GM12892 (cell line): ENCODE measurements around the gene TNFRSF1B.

Source experiments
- POLR2A ChIP-seq: IDR thresholded peaks from 2 replicates; pipeline ENCODE4 v1.6.1; 2011; ENCODE audit warnings: low read depth, low read length, control low read depth
- POLR2AphosphoS5 ChIP-seq: IDR thresholded peaks from 2 replicates; pipeline ENCODE4 v1.6.1; 2011; ENCODE audit warnings: low read depth, low read length, control low read depth
- TAF1 ChIP-seq: IDR thresholded peaks from 2 replicates; pipeline ENCODE4 v1.6.1; 2011; ENCODE audit warnings: low read depth, mild to moderate bottlenecking, control low read depth, low read length, borderline replicate concordance

- peak; percentile 51; the same call in 1 of the 2 replicates for TF ChIP-seq POLR2A
- no peak for TF ChIP-seq POLR2AphosphoS5
- no peak for TF ChIP-seq TAF1
Observed at GRCh38 chr1:12229835-12230548, 63.2 kb downstream of the TNFRSF1B start, which contains the start of gene VPS13D.
